Effector memory CD8-positive, alpha-beta T cell (primary cell): ENCODE data around the gene ZNF428.
"Not testable (repeated sequence)": the region's sequence is repeated elsewhere in the genome, so short reads cannot be mapped to it uniquely, and the experiment has no call there.

Source experiments
- ATAC-seq: fragments of 150-1000 bp; cut with Tn5 transposase; replicated peaks from 2 replicates; pipeline ENCODE4 v1.10.0; 2021; ENCODE audit warnings: mild to moderate bottlenecking, moderate library complexity
- DNase-seq, 3 experiments: peaks; one replicate each; pipeline ENCODE4 v3.0.0; 2021
- H3K27ac Mint-ChIP-seq, 2 donors: one replicate each; pipeline ENCODE4 v1.8.0; 2022; ENCODE audit warnings: mild to moderate bottlenecking in 2 of 2, mixed read lengths in 2 of 2, moderate library complexity in 2 of 2
- H3K27me3 Mint-ChIP-seq, 2 donors: one replicate each; pipeline ENCODE4 v1.8.0; 2022; ENCODE audit warnings: mixed read lengths in 2 of 2
- H3K36me3 Mint-ChIP-seq: one replicate; pipeline ENCODE4 v1.8.0; 2022; ENCODE audit warnings: mild to moderate bottlenecking, moderate library complexity, mixed read lengths; ENCODE audit not compliant: insufficient read depth
- H3K4me1 Mint-ChIP-seq, 2 donors: one replicate each; pipeline ENCODE4 v1.8.0; 2022; ENCODE audit warnings: low read depth in 2 of 2, mixed read lengths in 2 of 2
- H3K4me3 Mint-ChIP-seq, 2 donors: one replicate each; pipeline ENCODE4 v1.8.0; 2022; ENCODE audit warnings: mild to moderate bottlenecking in 2 of 2, mixed read lengths in 2 of 2, moderate library complexity in 2 of 2
- H3K9me3 Mint-ChIP-seq, 2 donors: one replicate each; pipeline ENCODE4 v1.8.0; 2022; ENCODE audit warnings: mixed read lengths in 2 of 2

Gene ZNF428

DNA sequence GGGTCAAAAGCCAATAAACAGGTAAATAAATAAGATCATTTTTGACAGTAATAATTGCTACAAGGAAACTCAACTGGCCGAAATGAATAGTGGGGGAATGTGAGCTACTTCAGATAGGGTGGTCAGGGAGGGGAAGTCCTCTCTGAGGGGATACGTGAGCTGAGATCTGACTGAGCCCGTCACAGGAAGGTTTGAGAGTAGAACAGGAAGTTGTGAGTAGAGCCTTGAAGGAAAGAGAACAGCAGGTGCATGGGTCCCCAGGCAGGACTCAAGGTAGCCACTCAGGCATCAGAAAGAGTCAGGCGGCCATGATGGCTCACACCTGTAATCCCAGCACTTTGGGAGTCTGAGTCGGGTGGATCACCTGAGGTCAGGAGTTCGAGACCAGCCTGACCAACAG is 29.8 kb downstream of the ZNF428 start:
- Mint-ChIP-seq H3K36me3 (peaks cover 24% of the 10 kb centered on the region), H3K4me1 (peaks cover 21% of the 10 kb centered on the region in 2 donors), H3K4me3 (no peak overlapping the region), H3K9me3 (no peaks in the 10 kb centered on the region), H3K27me3 (no peaks in the 10 kb centered on the region), H3K27ac (peak overlapping the region; percentile 75 to 77)
- DNase-seq = no peak
- no peak for ATAC-seq

DNA sequence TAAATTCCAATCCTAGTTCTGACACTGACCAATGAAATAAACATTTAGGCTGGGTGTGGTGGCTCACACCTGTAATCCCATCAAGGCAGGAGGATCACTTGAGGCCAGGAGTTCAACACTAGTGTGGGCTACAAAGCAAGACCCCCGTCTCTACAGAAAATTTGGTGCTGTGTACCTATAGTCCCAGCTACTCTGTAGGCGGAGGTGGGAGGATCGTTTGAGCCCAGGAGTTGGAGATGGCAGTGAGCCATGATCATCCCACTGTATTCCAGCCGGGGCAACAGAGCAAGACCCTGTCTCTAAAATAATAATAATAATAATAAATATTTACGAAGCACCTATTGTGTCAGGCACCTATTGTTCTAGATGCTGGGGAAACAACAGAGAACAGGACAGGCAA is 30.2 kb downstream of the ZNF428 start:
- no peak overlapping the region for H3K4me3 Mint-ChIP-seq
- ATAC-seq (no peak), DNase-seq (no peak)
- peaks cover 21 to 22% of the 10 kb centered on the region in 2 donors for H3K4me1 Mint-ChIP-seq
- peaks cover 24% of the 10 kb centered on the region for H3K36me3 Mint-ChIP-seq
- no peaks in the 10 kb centered on the region for H3K9me3 Mint-ChIP-seq
- peak overlapping the region; percentile 75 to 77 for H3K27ac Mint-ChIP-seq
- no peaks in the 10 kb centered on the region for H3K27me3 Mint-ChIP-seq

DNA sequence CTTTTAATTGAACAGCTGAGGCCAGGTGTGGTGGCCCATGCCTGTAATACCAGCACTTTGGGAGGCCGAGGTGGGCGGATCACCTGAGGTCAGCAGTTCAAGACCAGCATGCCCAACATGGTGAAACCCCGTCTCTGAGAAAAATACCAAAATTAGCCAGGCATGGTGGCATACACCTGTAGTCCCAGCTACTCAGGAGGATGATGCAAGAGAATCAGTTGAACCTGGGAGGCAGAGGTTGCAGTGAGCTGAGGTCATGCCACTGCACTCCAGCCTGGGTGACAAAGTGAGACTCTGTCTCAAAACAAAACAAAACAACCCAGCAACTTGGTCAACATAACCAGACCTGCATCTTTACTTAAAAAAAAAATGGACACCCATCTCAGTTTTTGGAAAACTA is 32.4 kb downstream of the ZNF428 start:
- not testable (repeated sequence) for H3K4me3 Mint-ChIP-seq, H3K9me3 Mint-ChIP-seq, DNase-seq, H3K27me3 Mint-ChIP-seq, H3K27ac Mint-ChIP-seq, ATAC-seq
- Mint-ChIP-seq H3K4me1 (peaks cover 12 to 14% of the 10 kb centered on the region in 2 donors), H3K36me3 (peaks cover 18% of the 10 kb centered on the region)

DNA sequence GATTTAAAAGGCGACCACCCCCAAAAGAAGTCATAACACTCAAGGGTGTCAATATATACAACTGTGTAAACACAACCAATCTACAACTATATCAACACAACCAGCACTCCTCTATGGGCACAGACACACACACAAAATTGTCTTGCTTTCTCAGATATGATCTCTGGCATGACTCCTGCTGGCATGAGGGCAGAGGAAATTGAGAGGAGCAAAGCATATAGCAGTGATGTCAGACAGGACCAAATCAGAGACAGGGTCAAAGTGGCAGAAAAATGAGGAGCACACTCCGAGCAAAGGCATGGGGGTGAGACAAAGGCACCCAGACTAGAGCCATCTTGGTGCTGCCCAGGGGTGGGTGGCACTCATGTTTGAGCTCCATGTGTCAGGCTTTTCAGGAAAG is 33.1 kb downstream of the ZNF428 start:
- Mint-ChIP-seq H3K4me1 (peaks cover 12 to 17% of the 10 kb centered on the region in 2 donors), H3K9me3 (no peaks in the 10 kb centered on the region), H3K27me3 (no peaks in the 10 kb centered on the region), H3K4me3 (no peak overlapping the region), H3K36me3 (peaks cover 12% of the 10 kb centered on the region), H3K27ac (peak overlapping the region; percentile 38 to 72)
- no peak for DNase-seq
- no peak for ATAC-seq

DNA sequence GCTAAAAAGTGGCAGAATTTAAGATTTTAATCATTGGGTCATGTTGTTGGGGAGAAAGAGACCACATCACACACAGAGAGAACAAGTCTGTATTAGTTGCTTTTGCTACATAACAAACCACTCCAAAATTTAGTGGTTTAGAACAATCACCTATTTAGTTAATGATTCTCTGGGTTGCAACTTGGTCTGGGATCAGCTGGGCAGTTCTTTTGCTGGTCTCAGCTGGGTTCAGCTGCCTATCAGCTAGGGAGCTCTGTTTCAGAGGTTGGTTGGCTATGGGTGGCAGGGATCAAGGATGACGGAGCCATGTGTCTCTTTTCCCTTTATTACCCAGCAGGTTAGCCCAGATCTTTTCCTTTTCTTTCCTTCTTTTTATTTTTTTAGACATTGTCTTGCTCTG is 34.9 kb downstream of the ZNF428 start:
- H3K27me3 Mint-ChIP-seq = no peaks in the 10 kb centered on the region
- H3K4me3 Mint-ChIP-seq = no peak overlapping the region
- H3K27ac Mint-ChIP-seq = peak overlapping the region; percentile 32 to 72
- DNase-seq (no peak), ATAC-seq (peak; percentile 28)
- no peaks in the 10 kb centered on the region for H3K9me3 Mint-ChIP-seq
- peaks cover 7% of the 10 kb centered on the region for H3K36me3 Mint-ChIP-seq
- H3K4me1 Mint-ChIP-seq = peaks cover 7 to 16% of the 10 kb centered on the region in 2 donors

DNA sequence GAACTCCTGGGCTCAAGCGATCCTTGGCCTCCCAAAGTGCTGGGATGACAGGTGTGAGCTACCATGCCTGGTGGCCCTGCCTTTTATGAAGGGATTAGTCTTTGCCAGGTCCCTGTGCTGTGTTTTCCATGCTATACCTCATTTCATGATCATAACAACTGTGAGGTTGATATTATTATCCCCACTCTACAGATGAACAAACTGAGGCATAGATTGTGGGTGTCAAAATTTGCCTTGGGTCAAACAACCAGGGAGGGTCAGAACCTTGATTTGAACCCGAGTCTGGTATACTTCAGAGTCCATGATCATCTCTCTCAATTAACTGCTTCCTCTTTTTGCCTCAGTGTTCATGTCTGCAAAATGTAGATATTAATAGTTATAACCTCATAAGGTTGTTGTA is 36.9 kb downstream of the ZNF428 start:
- Mint-ChIP-seq H3K36me3 (peaks cover 6% of the 10 kb centered on the region), H3K9me3 (no peaks in the 10 kb centered on the region), H3K27ac (peak overlapping the region in 1 of 2 donors; percentile 57), H3K4me1 (peaks cover 6 to 21% of the 10 kb centered on the region in 2 donors), H3K27me3 (no peaks in the 10 kb centered on the region), H3K4me3 (no peak overlapping the region)
- DNase-seq (no peak), ATAC-seq (no peak)

DNA sequence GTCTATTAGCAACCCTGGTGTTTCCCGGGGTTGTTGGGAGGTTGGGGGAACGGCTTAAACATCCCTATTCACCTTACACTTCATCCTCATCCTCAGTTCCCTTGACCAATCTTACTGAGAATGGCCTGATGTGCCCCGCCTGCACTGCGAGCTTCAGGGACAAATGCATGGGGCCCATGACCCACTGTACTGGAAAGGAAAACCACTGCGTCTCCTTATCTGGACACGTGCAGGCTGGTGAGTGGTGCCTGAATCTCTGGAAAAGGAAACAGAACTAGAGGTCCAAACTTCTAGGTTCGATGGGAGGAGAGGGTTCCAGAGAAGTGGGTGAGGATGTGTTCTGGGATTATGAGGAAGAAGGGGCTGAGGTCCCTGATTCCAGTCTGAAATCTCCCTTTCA is 38.0 kb downstream of the ZNF428 start:
- Mint-ChIP-seq H3K4me3 (peak overlapping the region in 1 of 2 donors; percentile 65), H3K9me3 (no peaks in the 10 kb centered on the region), H3K27ac (peak overlapping the region in 1 of 2 donors; percentile 57), H3K27me3 (no peaks in the 10 kb centered on the region), H3K36me3 (peaks cover 7% of the 10 kb centered on the region), H3K4me1 (peaks cover 8 to 21% of the 10 kb centered on the region in 2 donors)
- DNase-seq = no peak
- no peak for ATAC-seq

DNA sequence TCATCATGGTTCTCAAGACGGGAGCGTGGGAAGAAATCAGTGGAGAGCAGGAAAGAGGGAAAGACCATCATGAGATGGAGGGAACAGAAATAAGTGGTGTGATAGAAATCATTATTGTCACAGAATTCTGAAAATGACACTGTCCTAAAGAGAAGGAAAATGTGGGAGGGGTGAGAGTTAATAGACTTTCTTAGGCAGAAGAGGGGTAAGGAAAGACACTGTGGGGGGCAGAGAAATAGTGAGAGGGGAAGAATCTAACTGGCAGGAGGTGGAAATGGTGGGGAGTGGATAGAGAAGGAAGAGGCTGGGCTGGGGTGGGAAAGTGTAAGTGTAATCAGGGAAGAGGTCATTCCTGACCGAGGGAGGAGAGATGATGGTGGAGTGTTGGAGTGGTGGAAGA is 40.6 kb downstream of the ZNF428 start:
- peak overlapping the region; percentile 36 to 65 for H3K4me3 Mint-ChIP-seq
- H3K27me3 Mint-ChIP-seq = no peaks in the 10 kb centered on the region
- no peaks in the 10 kb centered on the region for H3K9me3 Mint-ChIP-seq
- peaks cover 15% of the 10 kb centered on the region for H3K36me3 Mint-ChIP-seq
- peak overlapping the region; percentile 57 to 74 for H3K27ac Mint-ChIP-seq
- DNase-seq (no peak), ATAC-seq (no peak)
- peaks cover 22 to 25% of the 10 kb centered on the region in 2 donors for H3K4me1 Mint-ChIP-seq

DNA sequence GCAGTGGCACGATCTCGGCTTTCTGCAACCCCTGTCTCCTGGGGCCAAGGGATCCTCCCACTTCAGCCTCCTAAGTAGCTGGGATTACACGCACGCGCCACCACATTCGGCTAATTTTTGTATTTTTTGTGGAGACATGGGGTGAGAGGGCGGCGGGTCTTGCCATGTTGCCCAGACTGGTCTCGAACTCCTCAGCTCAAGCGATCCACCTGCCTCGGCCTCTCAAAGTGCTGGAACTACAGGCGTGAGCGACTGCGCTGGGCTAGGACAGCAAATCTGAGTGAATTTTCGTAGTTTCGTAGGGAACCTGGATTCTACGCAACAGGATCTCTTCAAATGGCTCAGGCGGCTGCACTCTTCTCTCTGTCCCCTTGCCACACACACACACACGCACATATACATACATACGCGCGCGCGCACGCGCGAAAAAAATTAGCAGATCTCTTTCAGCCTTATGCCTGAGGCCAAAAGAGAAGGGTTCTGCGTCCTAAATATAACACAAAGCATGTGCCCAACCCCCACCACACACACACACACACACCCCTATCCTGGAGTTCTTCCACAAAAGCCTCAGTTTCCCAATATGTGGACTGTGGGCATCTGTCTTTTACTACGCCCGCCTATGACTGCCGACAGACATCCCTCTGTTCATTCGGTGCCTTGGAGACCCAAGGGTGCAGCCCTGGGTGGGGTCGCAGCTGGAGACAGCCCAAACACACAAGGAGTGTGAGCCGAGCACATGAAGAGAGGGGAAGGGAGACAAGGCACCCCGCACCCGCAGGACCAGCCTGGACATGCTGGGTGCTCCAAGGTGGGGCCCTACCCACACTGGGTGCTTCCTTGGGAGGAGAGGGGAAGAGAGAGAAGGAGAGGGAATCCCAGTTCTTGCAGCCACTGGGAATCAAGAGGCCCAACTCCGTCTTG is 43.2 kb downstream of the ZNF428 start:
- Mint-ChIP-seq H3K4me1 (peaks cover 29 to 34% of the 10 kb centered on the region in 2 donors), H3K27me3 (no peaks in the 10 kb centered on the region), H3K9me3 (no peaks in the 10 kb centered on the region), H3K4me3 (peak overlapping the region; percentile 98), H3K27ac (peak overlapping the region; percentile 99 to 100), H3K36me3 (peaks cover 18% of the 10 kb centered on the region)
- ATAC-seq (no peak), DNase-seq (no peak)

DNA sequence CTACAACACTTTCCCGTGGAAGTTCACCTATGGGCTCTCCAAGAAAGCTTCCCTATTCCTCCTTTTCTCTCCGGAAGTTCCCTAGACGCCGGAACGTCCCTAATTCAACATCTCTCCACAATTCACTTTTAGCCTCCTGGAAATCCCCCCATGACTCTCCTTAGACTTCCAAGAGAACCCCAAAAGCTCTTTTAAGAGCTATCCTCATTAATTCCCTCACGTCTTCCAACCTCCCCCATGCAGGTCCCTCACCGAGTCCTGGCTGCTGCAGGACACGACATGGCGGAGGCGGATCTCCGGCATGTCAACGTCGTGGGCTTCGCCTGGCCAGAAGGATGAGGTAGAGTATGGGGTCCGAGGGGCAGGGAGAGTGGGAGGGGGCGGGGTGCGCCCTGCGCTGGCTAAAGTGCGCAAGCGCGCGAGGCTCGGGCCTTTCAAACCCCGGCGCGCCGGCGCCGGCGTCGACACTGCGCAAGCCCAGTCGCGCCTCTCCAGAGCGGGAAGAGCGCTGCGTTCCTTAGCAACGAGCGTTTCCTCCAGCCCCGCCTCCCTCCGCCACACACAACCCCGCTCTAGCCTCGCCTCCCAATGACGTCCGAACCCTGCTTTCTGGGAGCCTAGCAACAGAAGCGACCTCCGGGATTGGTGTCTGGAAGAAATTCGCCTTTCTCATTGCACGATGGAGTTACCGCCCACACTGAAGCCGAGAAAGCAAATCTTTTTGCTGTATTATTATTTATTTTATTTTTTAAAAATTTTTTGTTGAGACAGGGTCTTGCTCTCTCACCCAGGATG is 44.1 kb downstream of the ZNF428 start, which contains the start of the genes PINLYP and XRCC1:
Gene PINLYP (plus strand): TSS at position 646 of the 795 bp plus-strand sequence. CDS start 1,391 bp downstream, outside the sequence.
Gene XRCC1 (minus strand): TSS at position 372 of the 795 bp plus-strand sequence. CDS start 69 bp downstream, at position 303.
- Mint-ChIP-seq H3K27me3 (no peaks in the 10 kb centered on the region), H3K9me3 (no peaks in the 10 kb centered on the region), H3K36me3 (peaks cover 18% of the 10 kb centered on the region), H3K4me3 (peak within 1 kb of the TSS; percentile 98), H3K27ac (peak within 1 kb of the TSS; percentile 99 to 100), H3K4me1 (peaks cover 34 to 37% of the 10 kb centered on the region in 2 donors)
- ATAC-seq (peak; percentile 99), DNase-seq (peak; percentile 92 to 95 (median 94))

DNA sequence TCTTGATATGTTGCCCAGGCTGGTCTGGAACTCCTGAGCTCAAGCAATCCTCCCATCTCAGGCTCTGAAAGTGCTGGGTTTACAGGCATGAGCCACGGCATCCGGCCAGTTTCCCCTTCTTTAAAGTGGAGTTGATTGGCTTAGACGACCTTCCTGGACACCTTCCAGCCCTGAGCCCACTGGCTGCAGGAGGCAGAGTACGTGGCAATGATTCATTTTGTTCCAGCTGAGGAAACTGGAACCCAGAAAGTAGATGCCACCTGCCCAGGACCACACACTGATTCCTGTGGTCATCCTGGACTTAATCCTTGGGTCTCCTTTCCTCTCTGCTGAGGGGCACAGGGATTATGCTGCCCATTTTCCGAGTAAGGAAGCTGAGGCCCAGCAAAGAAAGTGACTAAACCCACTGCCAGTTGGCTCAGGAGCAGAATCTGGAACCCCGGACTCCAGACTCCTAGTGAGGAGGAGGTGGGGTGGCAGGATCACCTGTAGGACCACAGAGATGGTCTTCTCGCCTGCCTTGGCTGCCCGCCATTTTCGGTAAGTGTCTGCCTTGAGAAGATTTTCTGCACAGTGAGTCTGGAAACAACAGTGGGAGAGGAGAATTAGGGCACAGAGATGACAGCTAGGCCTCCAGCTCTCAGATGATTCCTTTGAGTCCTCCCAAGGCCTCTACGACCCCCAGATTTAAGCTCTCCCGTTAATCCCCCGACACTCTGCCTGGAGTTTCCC is 44.8 kb downstream of the ZNF428 start:
- peak overlapping the region; percentile 99 to 100 for H3K27ac Mint-ChIP-seq
- H3K9me3 Mint-ChIP-seq = no peaks in the 10 kb centered on the region
- H3K36me3 Mint-ChIP-seq = peaks cover 18% of the 10 kb centered on the region
- peaks cover 32 to 39% of the 10 kb centered on the region in 2 donors for H3K4me1 Mint-ChIP-seq
- H3K27me3 Mint-ChIP-seq = no peaks in the 10 kb centered on the region
- peak overlapping the region; percentile 98 for H3K4me3 Mint-ChIP-seq
- DNase-seq (no peak), ATAC-seq (no peak)

DNA sequence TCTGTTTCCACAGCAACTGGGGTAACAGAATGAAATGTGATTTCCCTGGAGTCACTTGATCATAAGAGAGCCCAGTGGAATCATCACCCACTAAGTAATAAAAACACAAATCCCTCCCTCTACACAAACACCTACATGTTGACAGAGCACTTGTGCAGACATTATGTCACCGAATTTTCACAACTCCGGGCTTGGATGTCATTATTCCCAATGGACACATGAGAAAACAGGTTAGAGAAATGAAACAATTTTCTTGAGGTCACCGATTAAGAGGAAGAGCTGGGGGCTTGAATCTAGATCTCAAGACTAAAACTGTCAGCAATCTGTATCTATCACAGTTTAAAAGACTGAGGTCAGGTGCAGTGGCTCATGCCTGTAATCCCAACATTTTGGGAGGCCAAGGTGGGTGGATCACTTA is 47.2 kb downstream of the ZNF428 start:
- Mint-ChIP-seq H3K4me1 (peaks cover 25 to 44% of the 10 kb centered on the region in 2 donors), H3K27ac (no peak overlapping the region), H3K4me3 (no peak overlapping the region), H3K27me3 (no peaks in the 10 kb centered on the region), H3K9me3 (no peaks in the 10 kb centered on the region), H3K36me3 (peaks cover 24% of the 10 kb centered on the region)
- ATAC-seq = no peak
- no peak for DNase-seq
